CD4-positive, alpha-beta T cell treated with Interleukin-21 for 1 hour (primary cell): Measurements from ENCODE around the gene SYT1.

ENCODE experiments used
- DNase-seq: peaks from one replicate; pipeline ENCODE4 v3.0.0-alpha.2; 2020

SYT1 gene

GRCh38 chr12:78898416-78898815 is 33.8 kb downstream of the SYT1 start:
- no peak for DNase-seq

- DNase-seq = no peak
Measured at GRCh38 chr12:78914859-78915331, 50.3 kb downstream of the SYT1 start.

GRCh38 chr12:78916845-78917480 is 52.4 kb downstream of the SYT1 start:
- no peak for DNase-seq

- no peak for DNase-seq
Measured at GRCh38 chr12:78917513-78917912, 52.9 kb downstream of the SYT1 start.

GRCh38 chr12:78918268-78918667 is 53.7 kb downstream of the SYT1 start:
- no peak for DNase-seq

GRCh38 chr12:78928200-78929074 is 63.9 kb downstream of the SYT1 start:
- no peak for DNase-seq

GRCh38 chr12:78929075-78929418 is 64.5 kb downstream of the SYT1 start:
- DNase-seq = no peak

- no peak for DNase-seq
Measured at GRCh38 chr12:78931466-78931990, 67.0 kb downstream of the SYT1 start.

- no peak for DNase-seq
Measured at GRCh38 chr12:78933014-78933413, 68.4 kb downstream of the SYT1 start.

GRCh38 chr12:78938341-78939084 is 73.9 kb downstream of the SYT1 start:
- no peak for DNase-seq

- no peak for DNase-seq
Measured at GRCh38 chr12:78949532-78949931, 85.0 kb downstream of the SYT1 start.

GRCh38 chr12:78951803-78952551 is 87.4 kb downstream of the SYT1 start:
- DNase-seq = no peak

- DNase-seq = no peak
Measured at GRCh38 chr12:78952552-78952929, 88.0 kb downstream of the SYT1 start.

GRCh38 chr12:78958941-78959340 is 94.4 kb downstream of the SYT1 start:
- DNase-seq = no peak

- DNase-seq = no peak
Measured at GRCh38 chr12:78959556-78959955, 95.0 kb downstream of the SYT1 start.

- DNase-seq = no peak
Measured at GRCh38 chr12:78961171-78961570, 96.6 kb downstream of the SYT1 start.

- no peak for DNase-seq
Measured at GRCh38 chr12:78963439-78964227, 99.1 kb downstream of the SYT1 start.

GRCh38 chr12:78964521-78964920 is 99.9 kb downstream of the SYT1 start:
- DNase-seq = no peak

GRCh38 chr12:78966062-78966461 is 101.5 kb downstream of the SYT1 start:
- no peak for DNase-seq

- DNase-seq = no peak
Measured at GRCh38 chr12:78966926-78967325, 102.4 kb downstream of the SYT1 start.

GRCh38 chr12:78968226-78968625 is 103.7 kb downstream of the SYT1 start:
- no peak for DNase-seq

GRCh38 chr12:78970041-78970440 is 105.5 kb downstream of the SYT1 start:
- DNase-seq = no peak
